ENCODE results near the gene LAPTM5.

DNA sequence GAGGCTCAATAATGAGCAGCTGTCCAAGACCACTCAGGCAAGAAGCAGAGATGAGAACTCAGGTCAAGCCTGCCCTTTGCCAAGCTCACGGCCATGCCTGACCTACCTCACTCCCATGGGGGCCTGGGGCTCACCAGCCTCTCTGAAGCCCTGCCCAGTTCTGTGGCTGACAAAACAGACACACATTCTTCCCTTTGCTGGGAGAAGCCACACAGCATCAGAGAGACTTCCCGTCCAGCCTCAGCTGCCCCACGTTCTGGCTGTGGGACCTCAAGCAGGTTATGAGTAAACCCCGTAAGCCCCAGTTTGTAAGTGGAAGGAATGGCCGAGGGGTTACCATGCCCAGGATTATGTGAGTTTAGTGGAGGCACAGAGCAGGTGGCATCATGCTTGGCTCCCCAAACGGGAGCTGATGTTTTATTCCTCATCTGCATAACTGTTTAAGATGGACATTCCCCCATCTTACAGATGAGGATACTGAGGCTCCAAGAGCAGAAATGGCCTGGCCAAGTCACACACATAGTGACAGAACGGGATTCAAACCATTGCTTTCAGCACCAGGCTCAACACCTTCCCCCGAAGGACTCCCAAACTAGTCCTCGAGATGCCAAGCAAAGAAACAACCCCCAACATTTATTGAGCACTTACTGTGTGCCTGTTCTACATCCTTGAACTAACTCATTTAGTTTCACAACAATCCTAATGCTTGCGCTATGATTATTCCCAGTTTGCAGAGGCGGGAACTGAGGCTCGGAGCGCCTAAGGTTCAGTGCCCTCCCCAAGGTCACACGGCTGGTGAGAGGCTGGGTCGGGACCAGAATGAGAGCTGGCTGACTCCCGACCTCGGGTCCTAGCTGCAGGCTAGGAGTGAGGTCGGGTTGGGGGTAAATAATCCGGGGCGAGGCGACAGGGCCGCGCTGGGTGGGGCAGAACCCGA, 49.1 kb upstream of the LAPTM5 start:
- TF ChIP-seq, protein P1, sequence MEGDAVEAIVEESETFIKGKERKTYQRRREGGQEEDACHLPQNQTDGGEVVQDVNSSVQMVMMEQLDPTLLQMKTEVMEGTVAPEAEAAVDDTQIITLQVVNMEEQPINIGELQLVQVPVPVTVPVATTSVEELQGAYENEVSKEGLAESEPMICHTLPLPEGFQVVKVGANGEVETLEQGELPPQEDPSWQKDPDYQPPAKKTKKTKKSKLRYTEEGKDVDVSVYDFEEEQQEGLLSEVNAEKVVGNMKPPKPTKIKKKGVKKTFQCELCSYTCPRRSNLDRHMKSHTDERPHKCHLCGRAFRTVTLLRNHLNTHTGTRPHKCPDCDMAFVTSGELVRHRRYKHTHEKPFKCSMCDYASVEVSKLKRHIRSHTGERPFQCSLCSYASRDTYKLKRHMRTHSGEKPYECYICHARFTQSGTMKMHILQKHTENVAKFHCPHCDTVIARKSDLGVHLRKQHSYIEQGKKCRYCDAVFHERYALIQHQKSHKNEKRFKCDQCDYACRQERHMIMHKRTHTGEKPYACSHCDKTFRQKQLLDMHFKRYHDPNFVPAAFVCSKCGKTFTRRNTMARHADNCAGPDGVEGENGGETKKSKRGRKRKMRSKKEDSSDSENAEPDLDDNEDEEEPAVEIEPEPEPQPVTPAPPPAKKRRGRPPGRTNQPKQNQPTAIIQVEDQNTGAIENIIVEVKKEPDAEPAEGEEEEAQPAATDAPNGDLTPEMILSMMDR (IDR thresholded peaks at IDR 0.05) = no peak
- no peak for TF ChIP-seq POLR2A (IDR thresholded peaks at IDR 0.05)
